ENCODE results near the gene PADI3.

GRCh38 chr1:17206196-17206595 is 42.7 kb upstream of the PADI3 start:
- no peak for TF ChIP-seq RELA (CRISPR knock-in tag; IDR thresholded peaks at IDR 0.05; ENCODE audit: borderline replicate concordance)
- no peak for TF ChIP-seq NFYB (CRISPR knock-in tag; conservative IDR thresholded peaks at IDR 0.05; ENCODE audit: low read depth)
- no peak for TF ChIP-seq ZNF263 (CRISPR knock-in tag; IDR thresholded peaks at IDR 0.05; ENCODE audit: low read depth)
- TF ChIP-seq CTCF (IDR thresholded peaks at IDR 0.05): no peak
- no peak for TF ChIP-seq MAX (CRISPR knock-in tag; IDR thresholded peaks at IDR 0.05)
- TF ChIP-seq ATF1 (CRISPR knock-in tag; IDR thresholded peaks at IDR 0.05): no peak
- TF ChIP-seq MLX (CRISPR knock-in tag; IDR thresholded peaks at IDR 0.05): no peak
- TF ChIP-seq GTF2I (CRISPR knock-in tag; conservative IDR thresholded peaks at IDR 0.05): no peak

Measured in WTC11 (cell line).